Psoas muscle (tissue), 8 donors: ENCODE results near the gene HDAC1. TPM values are rescaled to one million over a fixed set of nuclear protein-coding genes. Genes with fewer than 3 reads are reported as not detected.
"Not testable (repeated sequence)": the region's sequence is repeated elsewhere in the genome, so short reads cannot be mapped to it uniquely, and the experiment has no call there.

ENCODE experiments used
- ATAC-seq, 4 donors: fragments of 200-7000 bp; cut with Tn5 transposase; one replicate each; pipeline ENCODE4 v1.9.1; 2020; ENCODE audit warnings: moderate library complexity in 3 of 4, mild to moderate bottlenecking in 2 of 4
- DNase-seq, 2 donors: peaks; one replicate each; pipeline ENCODE4 v3.0.0-alpha.2; 2020
- H3K27ac ChIP-seq: fragments of 200-600 bp; one replicate; pipeline ENCODE4 v1.8.0; 2022
- H3K27me3 ChIP-seq, 3 donors: fragments of 200-600 bp in 1 of 3; one replicate each; pipeline versions ENCODE4 v1.6.1 to v1.8.0; 2013 to 2022; ENCODE audit warnings: low read length in 2 of 3, mild to moderate bottlenecking in 2 of 3, moderate library complexity in 1 of 3; ENCODE audit not compliant: insufficient read depth in 3 of 3
- H3K36me3 ChIP-seq, 2 donors: fragments of 200-600 bp in 1 of 2; one replicate each; pipeline versions ENCODE4 v1.6.1 to v1.8.0; 2013 to 2022; ENCODE audit warnings: low read depth in 1 of 2, mild to moderate bottlenecking in 1 of 2, moderate library complexity in 1 of 2; ENCODE audit not compliant: insufficient read depth in 1 of 2
- H3K4me1 ChIP-seq: fragments of 200-600 bp; one replicate; pipeline ENCODE4 v1.8.0; 2022
- H3K4me3 ChIP-seq: fragments of 200-600 bp; one replicate; pipeline ENCODE4 v1.8.0; 2022; ENCODE audit warnings: mild to moderate bottlenecking
- H3K9me3 ChIP-seq: fragments of 200-600 bp; one replicate; pipeline ENCODE4 v1.8.0; 2022
- WGBS, 3 donors: extraction: QIAGEN DNeasy Blood & Tissue Kit; methylation state at CpG; one replicate each; pipeline versions ENCODE4 v1.1.6 to v1.1.7; 2013; 5-methylcytosine and 5-hydroxymethylcytosine counted together
- intact Hi-C, 2 donors: fragments of 100-400 bp; cut with DNase I; formaldehyde crosslinking; loops; one replicate each; pipeline versions ENCODE4 v1.11.0 to v1.14.2; 2022
- polyA plus RNA-seq, 3 donors: library from polyadenylated mRNA; stranded (reverse); fragments of 200-250 nt; gene quantifications; one replicate each; pipeline ENCODE4 v1.2.3, GENCODE V29; 2013
- total RNA-seq, 4 donors: library from RNA; stranded (reverse); fragmentation: NEBNext Ultra II Directional in 2 of 4; extraction: Animal tissue kit (Norgen Biotek cat#: 25700) in 2 of 4; gene quantifications; one replicate each; pipeline versions ENCODE4 v1.2.1 to v1.2.4, GENCODE V29; 2021 to 2023
- TF ChIP-seq, protein P1 (sequence below): fragments of 200-600 bp; IDR thresholded peaks from one replicate; pipeline ENCODE4 v1.8.0; 2022; ENCODE audit warnings: antibody characterized with exemption
- donor health status: healthy with polysubstance abuse.
- donor health status: DM: no; HTN: no; CAD: no; lungs with moderate emphysema.
- donor health status: Bipolar disorder and iron deficiency.
- donor health status: healthy.
- donor health status: DM: yes; HTN: yes; CAD: no.
- donor health status: DM: no; HTN: no; CAD: no.
- donor health status: DM: no; HTN: no; CAD: no.
- donor health status: DM: yes; HTN: yes; CAD: no.

Gene HDAC1
- total and polyA plus RNA-seq, 7 donors, result 11.8 to 23.1 (median 16.7) TPM

- ATAC-seq, result no peak
- Histone ChIP-seq H3K4me3 (no peak overlapping the region), H3K27ac (no peak overlapping the region), H3K9me3 (no peaks in the 10 kb centered on the region), H3K4me1 (no peaks in the 10 kb centered on the region), H3K36me3 (no peaks in the 10 kb centered on the region), H3K27me3 (peaks cover 0 to 2% (median 0%) of the 10 kb centered on the region in 3 donors)
- 82 to 85% (median 83%) methylated on average over 10 of the region's 10 CpGs for WGBS, 3 donors
- TF ChIP-seq, protein P1, sequence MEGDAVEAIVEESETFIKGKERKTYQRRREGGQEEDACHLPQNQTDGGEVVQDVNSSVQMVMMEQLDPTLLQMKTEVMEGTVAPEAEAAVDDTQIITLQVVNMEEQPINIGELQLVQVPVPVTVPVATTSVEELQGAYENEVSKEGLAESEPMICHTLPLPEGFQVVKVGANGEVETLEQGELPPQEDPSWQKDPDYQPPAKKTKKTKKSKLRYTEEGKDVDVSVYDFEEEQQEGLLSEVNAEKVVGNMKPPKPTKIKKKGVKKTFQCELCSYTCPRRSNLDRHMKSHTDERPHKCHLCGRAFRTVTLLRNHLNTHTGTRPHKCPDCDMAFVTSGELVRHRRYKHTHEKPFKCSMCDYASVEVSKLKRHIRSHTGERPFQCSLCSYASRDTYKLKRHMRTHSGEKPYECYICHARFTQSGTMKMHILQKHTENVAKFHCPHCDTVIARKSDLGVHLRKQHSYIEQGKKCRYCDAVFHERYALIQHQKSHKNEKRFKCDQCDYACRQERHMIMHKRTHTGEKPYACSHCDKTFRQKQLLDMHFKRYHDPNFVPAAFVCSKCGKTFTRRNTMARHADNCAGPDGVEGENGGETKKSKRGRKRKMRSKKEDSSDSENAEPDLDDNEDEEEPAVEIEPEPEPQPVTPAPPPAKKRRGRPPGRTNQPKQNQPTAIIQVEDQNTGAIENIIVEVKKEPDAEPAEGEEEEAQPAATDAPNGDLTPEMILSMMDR, result no peak
- intact Hi-C loops, result no loop called here
- DNase-seq, result no peak
These were observed 36.5 kb upstream of the HDAC1 start for GRCh38 chr1:32255072-32256071.

GRCh38 chr1:32256473-32257226 lies 35.2 kb upstream of the HDAC1 start:
- no peaks in the 10 kb centered on the region for H3K9me3 ChIP-seq
- 76 to 78% (median 77%) methylated on average over 9 of the region's 9 CpGs for WGBS, 3 donors
- no peaks in the 10 kb centered on the region for H3K36me3 ChIP-seq
- intact Hi-C loops, result no loop called here
- no peak overlapping the region for H3K4me3 ChIP-seq
- TF ChIP-seq, protein P1, result no peak
- DNase-seq (no peak), ATAC-seq (no peak)
- H3K27me3 ChIP-seq, result peaks cover 0 to 2% (median 0%) of the 10 kb centered on the region in 3 donors
- no peaks in the 10 kb centered on the region for H3K4me1 ChIP-seq
- no peak overlapping the region for H3K27ac ChIP-seq

DNA sequence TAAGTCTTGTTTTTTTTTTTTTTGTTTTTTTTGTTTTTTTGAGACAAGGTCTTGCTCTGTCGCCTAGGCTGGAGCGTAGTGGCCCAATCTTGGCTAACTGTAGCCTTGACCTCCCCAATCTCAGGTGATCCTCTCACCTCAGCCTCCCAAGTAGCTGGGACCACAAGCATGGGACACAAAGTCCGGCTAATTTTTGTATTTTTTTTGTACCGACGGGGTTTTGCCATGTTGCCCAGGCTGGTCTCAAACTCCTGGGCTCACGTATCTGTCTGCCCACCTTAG lies 34.7 kb upstream of the HDAC1 start:
- no peaks in the 10 kb centered on the region for H3K36me3 ChIP-seq

GRCh38 chr1:32263236-32263593 lies 28.7 kb upstream of the HDAC1 start:
- H3K9me3 ChIP-seq, DNase-seq, H3K4me1 ChIP-seq, ATAC-seq, H3K27me3 ChIP-seq, intact Hi-C loops, H3K4me3 ChIP-seq, H3K36me3 ChIP-seq, H3K27ac ChIP-seq: not testable (repeated sequence)
- 93 to 100% (median 96%) methylated on average over 4 of the region's 4 CpGs for WGBS, 3 donors

More for the DNA sequence above, 34.7 kb upstream of the HDAC1 start:
- no peaks in the 10 kb centered on the region for H3K4me1 ChIP-seq
- WGBS, 3 donors, result 89 to 93% (median 91%) methylated on average over 6 of the region's 6 CpGs
- no peaks in the 10 kb centered on the region for H3K9me3 ChIP-seq
- no peak for ATAC-seq
- TF ChIP-seq, protein P1, result no peak
- H3K4me3 ChIP-seq, result no peak overlapping the region
- no peak for DNase-seq
- intact Hi-C loops, result no loop called here
- no peak overlapping the region for H3K27ac ChIP-seq
- H3K27me3 ChIP-seq, result peaks cover 0 to 1% (median 0%) of the 10 kb centered on the region in 3 donors

DNA sequence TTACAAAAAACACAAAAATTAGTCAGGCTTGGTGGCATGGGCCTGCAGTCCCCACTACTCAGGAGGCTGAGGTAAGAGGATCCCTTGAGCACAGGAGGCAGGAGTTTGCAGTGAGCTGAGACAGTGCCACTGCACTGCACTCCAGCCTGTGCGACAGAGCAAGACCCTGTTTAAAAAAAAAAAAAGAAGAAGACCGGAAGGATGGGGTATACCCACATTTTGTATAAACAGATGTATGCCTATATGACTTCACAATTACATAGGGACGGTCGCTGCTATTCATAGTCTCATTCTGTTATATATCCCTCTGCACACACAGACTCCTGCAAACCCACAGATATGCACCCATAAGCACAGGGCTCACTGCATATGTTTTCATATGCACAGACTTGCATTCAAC lies 28.1 kb upstream of the HDAC1 start:
- TF ChIP-seq, protein P1, result no peak
- no peak for ATAC-seq
- DNase-seq, result no peak
- Histone ChIP-seq H3K36me3 (no peaks in the 10 kb centered on the region), H3K4me1 (no peaks in the 10 kb centered on the region), H3K27me3 (no peaks in the 10 kb centered on the region), H3K27ac (no peak overlapping the region), H3K9me3 (no peaks in the 10 kb centered on the region), H3K4me3 (no peak overlapping the region)
- intact Hi-C loops, result no loop called here
- 83 to 91% (median 84%) methylated on average over 4 of the region's 4 CpGs for WGBS, 3 donors
